ENCODE measurements around the gene SLC17A3. TPM values are rescaled to one million over a fixed set of nuclear protein-coding genes. Genes with fewer than 3 reads are reported as not detected.

SLC17A3 gene
- total RNA-seq, 1 donor from 2014 or later, result not detected

DNA sequence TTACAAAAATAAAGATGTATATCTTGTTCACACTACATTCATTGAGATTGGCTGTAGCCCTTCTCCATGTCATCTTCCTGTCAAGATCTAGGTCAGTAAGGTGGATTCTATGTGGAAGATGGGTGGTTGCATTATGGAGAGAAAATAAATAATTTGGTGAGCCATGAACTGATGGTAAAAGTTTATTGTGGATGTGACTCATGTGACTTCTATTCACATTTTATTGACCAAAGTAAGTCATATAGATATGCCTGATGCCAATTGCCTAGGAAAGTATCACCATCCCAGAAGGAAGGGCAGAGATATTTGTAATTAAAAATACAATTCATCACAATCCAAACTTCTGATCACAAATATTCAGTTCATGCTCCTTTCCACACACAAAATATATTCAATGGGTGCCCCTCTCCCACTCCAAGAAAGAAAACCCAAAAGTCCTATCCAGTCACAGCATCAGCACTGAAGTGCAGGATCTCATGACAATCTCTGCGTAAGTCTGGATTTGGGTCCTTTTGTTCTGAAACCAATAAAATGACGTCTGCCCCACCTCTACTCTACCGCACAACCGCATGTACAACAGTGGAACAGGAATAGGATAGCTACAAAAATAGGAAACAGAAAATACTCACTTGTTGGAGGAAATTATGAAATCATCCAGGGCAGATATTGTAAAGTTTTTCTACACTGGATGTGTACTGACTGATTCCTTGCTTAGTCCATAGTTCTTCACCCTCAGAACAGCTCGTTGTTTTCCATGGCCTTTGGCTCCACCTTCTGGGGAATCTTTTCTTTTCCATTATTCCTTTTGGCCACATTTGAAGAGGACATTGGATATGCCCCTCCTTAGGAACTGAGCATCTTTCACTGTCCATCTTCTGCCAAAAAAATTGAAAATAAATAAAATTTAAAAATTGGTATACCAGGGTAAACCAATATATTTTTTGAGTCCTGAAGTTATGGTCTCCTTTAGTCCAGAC is 16.1 kb upstream of the SLC17A3 start:
- intact Hi-C loops (cut with DNase I), result no loop called here
- TF ChIP-seq, protein P1, sequence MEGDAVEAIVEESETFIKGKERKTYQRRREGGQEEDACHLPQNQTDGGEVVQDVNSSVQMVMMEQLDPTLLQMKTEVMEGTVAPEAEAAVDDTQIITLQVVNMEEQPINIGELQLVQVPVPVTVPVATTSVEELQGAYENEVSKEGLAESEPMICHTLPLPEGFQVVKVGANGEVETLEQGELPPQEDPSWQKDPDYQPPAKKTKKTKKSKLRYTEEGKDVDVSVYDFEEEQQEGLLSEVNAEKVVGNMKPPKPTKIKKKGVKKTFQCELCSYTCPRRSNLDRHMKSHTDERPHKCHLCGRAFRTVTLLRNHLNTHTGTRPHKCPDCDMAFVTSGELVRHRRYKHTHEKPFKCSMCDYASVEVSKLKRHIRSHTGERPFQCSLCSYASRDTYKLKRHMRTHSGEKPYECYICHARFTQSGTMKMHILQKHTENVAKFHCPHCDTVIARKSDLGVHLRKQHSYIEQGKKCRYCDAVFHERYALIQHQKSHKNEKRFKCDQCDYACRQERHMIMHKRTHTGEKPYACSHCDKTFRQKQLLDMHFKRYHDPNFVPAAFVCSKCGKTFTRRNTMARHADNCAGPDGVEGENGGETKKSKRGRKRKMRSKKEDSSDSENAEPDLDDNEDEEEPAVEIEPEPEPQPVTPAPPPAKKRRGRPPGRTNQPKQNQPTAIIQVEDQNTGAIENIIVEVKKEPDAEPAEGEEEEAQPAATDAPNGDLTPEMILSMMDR (IDR thresholded peaks at IDR 0.05), result peak; percentile 58
- ATAC-seq, result peak; percentile 57 to 72

DNA sequence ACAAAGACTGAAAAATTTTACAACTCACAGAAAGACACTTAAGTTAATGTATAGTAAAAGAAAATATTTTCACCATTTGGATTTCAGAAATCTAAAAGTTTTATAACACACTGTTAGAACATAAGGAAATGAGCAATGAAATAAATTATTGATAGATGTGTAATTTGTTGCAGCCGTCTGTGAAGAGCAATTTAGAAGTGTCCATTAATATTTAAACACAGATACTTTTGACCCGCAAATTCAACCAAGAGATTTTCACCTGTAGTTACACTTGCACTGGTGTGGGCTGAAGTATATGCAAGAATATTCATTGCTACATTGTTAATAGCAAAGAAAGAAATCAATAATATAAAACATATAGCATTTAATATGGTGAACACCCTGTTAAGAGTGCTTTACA is 14.6 kb upstream of the SLC17A3 start:
- no peaks in the 10 kb centered on the region for H3K4me1 ChIP-seq
- DNase-seq (no peak), ATAC-seq (no peak)
- TF ChIP-seq, protein P1 (IDR thresholded peaks at IDR 0.05), result no peak
- no peaks in the 10 kb centered on the region for H3K27me3 ChIP-seq (ENCODE audit: low read depth)
- H3K9me3 ChIP-seq, result no peaks in the 10 kb centered on the region
- intact Hi-C loops (cut with DNase I), result no loop called here
- H3K36me3 ChIP-seq, result no peaks in the 10 kb centered on the region
- H3K4me3 ChIP-seq, result no peak overlapping the region
- no peak overlapping the region for H3K27ac ChIP-seq

More for the DNA sequence above, 16.1 kb upstream of the SLC17A3 start:
- no peaks in the 10 kb centered on the region for H3K4me1 ChIP-seq
- DNase-seq, result no peak
- no peak overlapping the region for H3K27ac ChIP-seq
- no peaks in the 10 kb centered on the region for H3K27me3 ChIP-seq (ENCODE audit: low read depth)
- H3K4me3 ChIP-seq, result no peak overlapping the region
- no peaks in the 10 kb centered on the region for H3K36me3 ChIP-seq
- no peaks in the 10 kb centered on the region for H3K9me3 ChIP-seq

DNA sequence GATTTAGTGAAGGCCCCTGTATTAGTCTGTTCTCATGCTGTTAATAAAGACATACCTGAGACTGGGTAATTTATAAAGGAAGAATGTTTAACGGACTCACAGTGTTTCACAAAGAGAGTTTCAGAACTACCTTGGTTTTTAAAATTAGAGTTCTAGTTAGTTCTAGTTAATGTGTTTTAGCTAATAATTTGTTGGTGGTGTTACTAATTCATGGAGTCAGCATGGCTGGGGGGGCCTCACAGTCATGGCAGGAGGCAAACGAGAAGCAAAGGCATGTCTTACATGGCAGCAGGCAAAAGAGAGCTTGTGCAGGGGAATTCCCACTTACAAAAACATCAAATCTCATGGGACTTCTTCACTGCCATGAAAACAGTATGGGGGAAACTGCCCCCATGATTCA is 12.0 kb upstream of the SLC17A3 start:
- no peak for DNase-seq
- intact Hi-C loops (cut with DNase I), result no loop called here

DNA sequence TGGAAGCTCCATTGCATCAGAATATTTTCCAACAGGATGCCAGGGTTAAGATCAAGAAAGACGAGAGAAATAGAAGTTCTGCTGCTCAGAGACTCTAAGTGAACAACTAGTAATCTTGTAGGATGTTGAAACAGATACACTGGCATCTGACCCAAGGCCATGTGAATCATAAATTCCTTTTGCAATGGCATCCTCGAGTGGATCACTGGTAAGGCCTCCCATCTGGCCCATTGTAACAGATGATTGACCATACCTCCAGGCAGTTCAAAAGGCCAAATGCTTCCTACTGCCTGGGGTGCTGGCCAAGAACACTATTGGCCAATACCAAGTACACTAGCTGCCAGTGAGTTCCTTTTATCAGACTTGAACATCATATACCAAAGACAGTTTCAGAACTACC is 9.9 kb upstream of the SLC17A3 start:
- no peaks in the 10 kb centered on the region for H3K4me1 ChIP-seq
- no peak overlapping the region for H3K4me3 ChIP-seq
- intact Hi-C loops (cut with DNase I), result no loop called here
- ATAC-seq (peak; percentile 59 to 62), DNase-seq (no peak)
- H3K27ac ChIP-seq, result no peak overlapping the region
- no peaks in the 10 kb centered on the region for H3K9me3 ChIP-seq
- TF ChIP-seq, protein P1 (IDR thresholded peaks at IDR 0.05), result no peak
- no peaks in the 10 kb centered on the region for H3K27me3 ChIP-seq (ENCODE audit: low read depth)
- no peaks in the 10 kb centered on the region for H3K36me3 ChIP-seq

More for the DNA sequence above, 12.0 kb upstream of the SLC17A3 start:
- no peak overlapping the region for H3K27ac ChIP-seq
- H3K4me1 ChIP-seq, result no peaks in the 10 kb centered on the region
- no peaks in the 10 kb centered on the region for H3K27me3 ChIP-seq (ENCODE audit: low read depth)
- H3K36me3 ChIP-seq, result no peaks in the 10 kb centered on the region
- no peaks in the 10 kb centered on the region for H3K9me3 ChIP-seq
- no peak for ATAC-seq
- no peak overlapping the region for H3K4me3 ChIP-seq
- TF ChIP-seq, protein P1 (IDR thresholded peaks at IDR 0.05), result no peak

DNA sequence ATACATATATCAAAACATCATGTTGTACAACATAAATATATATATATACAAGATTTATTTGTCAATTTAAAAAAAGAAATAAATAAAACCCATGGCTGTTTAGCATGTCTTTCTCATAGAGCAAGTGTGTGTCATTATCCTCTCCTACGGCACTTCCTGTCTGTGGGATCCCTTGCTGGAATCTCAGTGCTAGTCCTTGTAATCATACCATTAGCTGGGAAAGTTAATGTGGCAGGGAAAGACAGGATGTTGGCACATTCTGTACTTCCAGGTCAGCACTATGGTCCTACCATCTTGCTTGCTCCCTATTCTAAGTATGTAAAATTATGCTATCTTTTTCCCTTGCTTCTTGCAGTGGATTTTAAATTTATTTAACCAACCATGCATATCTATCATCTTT is 9.5 kb upstream of the SLC17A3 start:
- Histone ChIP-seq H3K27ac (no peak overlapping the region), H3K4me1 (no peaks in the 10 kb centered on the region), H3K9me3 (no peaks in the 10 kb centered on the region), H3K36me3 (no peaks in the 10 kb centered on the region), H3K27me3 (ENCODE audit: low read depth) (no peaks in the 10 kb centered on the region), H3K4me3 (no peak overlapping the region)
- intact Hi-C loops (cut with DNase I), result no loop called here
- TF ChIP-seq, protein P1 (IDR thresholded peaks at IDR 0.05), result no peak
- ATAC-seq, result no peak
- no peak for DNase-seq
